Activated T-cell treated with anti-CD3 and anti-CD28 coated beads, Interleukin-2, amount 50 U/mL, for 4 hours (primary cell): ENCODE measurements around the gene METTL25B. TPM values are rescaled to one million over a fixed set of nuclear protein-coding genes. Genes with fewer than 3 reads are reported as not detected.
A peak's percentile ranks its signal among the peaks of the same experiment; 100 is the strongest.

Experiments used
- ATAC-seq, 2 donors: fragments of 200-7000 bp; cut with Tn5 transposase; one replicate each; pipeline ENCODE4 v1.10.0; 2021
- DNase-seq: peaks from one replicate; pipeline ENCODE4 v3.0.0-alpha.2; 2020
- H3K27me3 Mint-ChIP-seq: one replicate; pipeline ENCODE4 v1.8.0; 2021; ENCODE audit warnings: low read depth, mixed read lengths
- H3K36me3 Mint-ChIP-seq: one replicate; pipeline ENCODE4 v1.8.0; 2022; ENCODE audit warnings: mixed read lengths; ENCODE audit not compliant: insufficient read depth
- H3K4me1 Mint-ChIP-seq: one replicate; pipeline ENCODE4 v1.8.0; 2021; ENCODE audit warnings: low read depth, mixed read lengths
- H3K4me3 Mint-ChIP-seq: one replicate; pipeline ENCODE4 v1.8.0; 2021; ENCODE audit warnings: mild to moderate bottlenecking, moderate library complexity, mixed read lengths
- H3K9me3 Mint-ChIP-seq: one replicate; pipeline ENCODE4 v1.8.0; 2021; ENCODE audit warnings: mixed read lengths
- total RNA-seq, 3 donors: library from RNA; stranded (reverse); gene quantifications; one replicate each; pipeline ENCODE4 v1.2.1, GENCODE V29; 2021

The METTL25B gene
- total RNA-seq, 3 donors from 2014 or later = 16.6 to 18.9 (median 18.5) TPM

GRCh38 chr1:156746406-156746727 is 18.1 kb downstream of the METTL25B start:
- Mint-ChIP-seq H3K9me3 (no peaks in the 10 kb centered on the region), H3K4me1 (peaks cover 56% of the 10 kb centered on the region), H3K4me3 (peak overlapping the region; percentile 81), H3K36me3 (peaks cover 23% of the 10 kb centered on the region), H3K27me3 (no peaks in the 10 kb centered on the region)
- DNase-seq = no peak
- ATAC-seq = no peak

GRCh38 chr1:156746728-156747631 is 18.7 kb downstream of the METTL25B start:
- no peak for ATAC-seq
- Mint-ChIP-seq H3K4me1 (peaks cover 52% of the 10 kb centered on the region), H3K4me3 (peak overlapping the region; percentile 94), H3K27me3 (no peaks in the 10 kb centered on the region), H3K36me3 (peaks cover 20% of the 10 kb centered on the region), H3K9me3 (no peaks in the 10 kb centered on the region)
- peak; percentile 45 for DNase-seq

GRCh38 chr1:156747742-156748669 is 19.7 kb downstream of the METTL25B start:
- Mint-ChIP-seq H3K27me3 (no peaks in the 10 kb centered on the region), H3K36me3 (peaks cover 15% of the 10 kb centered on the region), H3K4me3 (peak overlapping the region; percentile 94), H3K4me1 (peaks cover 53% of the 10 kb centered on the region), H3K9me3 (no peaks in the 10 kb centered on the region)
- ATAC-seq (no peak), DNase-seq (no peak)

DNA sequence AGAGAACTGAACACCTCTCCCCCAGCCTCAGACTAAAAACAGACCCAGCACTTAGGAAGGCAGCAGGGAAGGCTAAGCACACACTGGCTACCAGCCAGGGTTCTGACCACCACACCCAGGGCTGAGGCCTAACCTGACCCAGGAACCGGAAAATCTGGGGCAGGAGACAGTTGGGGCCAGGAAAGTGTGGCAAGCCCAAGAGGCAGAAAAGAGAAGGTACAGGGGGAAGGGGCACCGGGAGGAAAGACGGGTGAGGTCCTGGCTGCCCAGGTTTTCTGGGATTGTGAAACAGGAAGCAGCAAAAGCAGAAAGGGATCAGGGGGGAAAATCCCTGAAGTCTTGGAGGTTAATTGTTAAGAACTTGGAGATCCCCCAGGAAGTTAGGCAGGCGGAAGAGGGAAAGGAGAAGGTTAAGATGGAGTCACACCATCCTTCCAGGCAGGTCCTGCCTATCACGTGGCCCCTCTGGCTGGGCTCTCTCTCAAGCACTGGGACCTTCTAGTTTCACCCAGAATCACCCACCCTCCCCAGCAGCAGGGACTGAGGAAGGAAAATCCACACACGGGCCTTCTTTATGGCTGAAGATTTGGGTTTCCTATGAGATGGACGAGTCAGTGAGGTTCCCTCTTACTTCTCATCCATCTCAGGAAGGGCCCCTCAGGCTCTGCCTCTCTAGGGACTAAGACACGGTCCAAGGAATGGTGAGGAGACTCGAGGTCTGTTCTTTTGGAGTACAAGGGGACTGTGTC is 20.6 kb downstream of the METTL25B start:
- Mint-ChIP-seq H3K4me1 (peaks cover 57% of the 10 kb centered on the region), H3K36me3 (peaks cover 10% of the 10 kb centered on the region), H3K4me3 (peak overlapping the region; percentile 94), H3K27me3 (no peaks in the 10 kb centered on the region), H3K9me3 (no peaks in the 10 kb centered on the region)
- ATAC-seq = no peak
- DNase-seq = no peak

GRCh38 chr1:156749419-156750118 is 21.3 kb downstream of the METTL25B start:
- H3K36me3 Mint-ChIP-seq = peaks cover 7% of the 10 kb centered on the region
- no peaks in the 10 kb centered on the region for H3K9me3 Mint-ChIP-seq
- no peaks in the 10 kb centered on the region for H3K27me3 Mint-ChIP-seq
- no peak for DNase-seq
- H3K4me1 Mint-ChIP-seq = peaks cover 57% of the 10 kb centered on the region
- peak overlapping the region; percentile 94 for H3K4me3 Mint-ChIP-seq
- no peak for ATAC-seq

- peak; percentile 8 to 12 for ATAC-seq
- peak; percentile 47 for DNase-seq
- Mint-ChIP-seq H3K4me3 (peak overlapping the region; percentile 94), H3K9me3 (no peaks in the 10 kb centered on the region), H3K36me3 (peaks cover 7% of the 10 kb centered on the region), H3K4me1 (peaks cover 57% of the 10 kb centered on the region), H3K27me3 (no peaks in the 10 kb centered on the region)
Observed at GRCh38 chr1:156750191-156750672, 22.0 kb downstream of the METTL25B start.

DNA sequence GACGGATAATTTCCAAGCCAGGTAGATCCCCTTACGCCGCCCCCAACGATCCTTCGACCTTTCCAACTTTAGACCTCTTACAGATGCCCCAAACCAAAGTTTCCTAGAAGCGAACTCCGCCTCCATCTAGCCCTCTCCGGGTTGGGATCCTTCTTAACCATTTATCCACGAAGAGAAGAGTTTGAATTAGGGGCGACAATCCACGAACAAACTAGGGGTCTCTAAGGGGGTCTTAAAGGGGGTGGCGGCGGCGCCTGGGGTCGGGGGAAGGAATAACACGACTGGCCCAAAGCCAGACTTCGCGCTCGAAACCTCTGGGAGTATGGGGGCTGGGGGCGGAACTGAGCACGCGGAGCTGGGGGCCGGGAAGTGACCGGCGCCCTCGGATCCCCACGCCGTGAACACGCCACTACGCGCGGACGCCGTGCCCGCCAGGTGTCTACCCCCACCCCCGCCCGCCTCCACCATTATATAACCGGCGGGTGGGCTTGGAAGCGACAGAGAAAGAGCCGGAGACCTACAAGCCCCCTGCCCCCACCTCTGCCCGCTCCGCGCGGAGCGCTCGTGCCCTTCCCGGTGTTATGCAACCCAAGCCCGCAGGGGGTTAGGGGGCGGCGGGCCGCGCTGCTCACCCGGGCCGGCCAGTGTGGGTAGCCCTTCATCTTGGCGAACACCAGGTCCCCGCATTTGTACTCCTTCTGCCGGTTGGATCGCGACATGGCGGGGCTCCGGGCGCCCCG is 22.6 kb downstream of the METTL25B start:
- H3K9me3 Mint-ChIP-seq = no peaks in the 10 kb centered on the region
- peak overlapping the region; percentile 94 for H3K4me3 Mint-ChIP-seq
- DNase-seq (peak; percentile 31), ATAC-seq (peak; percentile 24 to 29)
- peaks cover 51% of the 10 kb centered on the region for H3K4me1 Mint-ChIP-seq
- no peaks in the 10 kb centered on the region for H3K27me3 Mint-ChIP-seq
- peaks cover 2% of the 10 kb centered on the region for H3K36me3 Mint-ChIP-seq

GRCh38 chr1:156751451-156751756 is 23.1 kb downstream of the METTL25B start, which contains the start of gene HDGF:
Gene HDGF, minus strand, starts transcription at chr1:156751675. Its CDS starts 246 bp downstream, at chr1:156751429.
- no peaks in the 10 kb centered on the region for H3K27me3 Mint-ChIP-seq
- no peak for DNase-seq
- H3K36me3 Mint-ChIP-seq = no peaks in the 10 kb centered on the region
- ATAC-seq = no peak
- peak within 1 kb of the TSS; percentile 94 for H3K4me3 Mint-ChIP-seq
- peaks cover 46% of the 10 kb centered on the region for H3K4me1 Mint-ChIP-seq
- H3K9me3 Mint-ChIP-seq = no peaks in the 10 kb centered on the region

- Mint-ChIP-seq H3K9me3 (no peaks in the 10 kb centered on the region), H3K4me3 (peak overlapping the region; percentile 93), H3K4me1 (peaks cover 43% of the 10 kb centered on the region), H3K27me3 (no peaks in the 10 kb centered on the region), H3K36me3 (no peaks in the 10 kb centered on the region)
- ATAC-seq (peak; percentile 85 to 86), DNase-seq (peak; percentile 97)
Observed at GRCh38 chr1:156751757-156752481, 23.6 kb downstream of the METTL25B start.

DNA sequence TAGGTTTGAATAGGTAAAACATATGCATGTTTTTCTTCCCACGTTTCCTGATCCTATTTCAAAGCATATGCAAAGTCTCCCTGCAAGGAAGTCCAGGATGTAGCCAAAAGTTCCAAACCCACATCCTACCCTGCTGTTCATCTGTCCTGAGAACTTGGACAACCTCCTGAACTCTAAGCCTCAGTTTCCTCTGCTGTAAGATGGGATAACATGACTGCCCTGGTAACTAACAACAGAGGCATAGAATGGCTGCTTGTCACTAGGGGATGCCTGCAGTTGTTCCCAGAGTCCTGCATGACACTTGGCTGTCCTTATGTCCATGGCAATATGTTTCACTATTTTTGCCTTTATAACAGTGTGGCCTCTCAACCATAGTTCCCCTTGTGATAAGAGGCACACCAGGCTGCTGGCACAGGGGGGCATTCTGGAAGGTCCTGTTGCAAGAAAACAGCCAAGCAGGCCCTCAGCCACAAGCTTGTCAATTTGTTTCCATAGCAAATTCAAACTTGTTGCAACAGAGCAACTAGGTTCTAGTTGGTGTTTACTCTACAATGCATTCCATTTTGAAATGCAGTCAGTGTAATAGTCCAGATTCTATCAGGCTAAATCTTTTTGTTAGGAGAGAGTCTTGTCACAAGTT is 24.7 kb downstream of the METTL25B start:
- no peaks in the 10 kb centered on the region for H3K36me3 Mint-ChIP-seq
- ATAC-seq (no peak), DNase-seq (no peak)
- H3K9me3 Mint-ChIP-seq = no peaks in the 10 kb centered on the region
- H3K4me1 Mint-ChIP-seq = peaks cover 35% of the 10 kb centered on the region
- no peaks in the 10 kb centered on the region for H3K27me3 Mint-ChIP-seq
- peak overlapping the region; percentile 93 for H3K4me3 Mint-ChIP-seq

DNA sequence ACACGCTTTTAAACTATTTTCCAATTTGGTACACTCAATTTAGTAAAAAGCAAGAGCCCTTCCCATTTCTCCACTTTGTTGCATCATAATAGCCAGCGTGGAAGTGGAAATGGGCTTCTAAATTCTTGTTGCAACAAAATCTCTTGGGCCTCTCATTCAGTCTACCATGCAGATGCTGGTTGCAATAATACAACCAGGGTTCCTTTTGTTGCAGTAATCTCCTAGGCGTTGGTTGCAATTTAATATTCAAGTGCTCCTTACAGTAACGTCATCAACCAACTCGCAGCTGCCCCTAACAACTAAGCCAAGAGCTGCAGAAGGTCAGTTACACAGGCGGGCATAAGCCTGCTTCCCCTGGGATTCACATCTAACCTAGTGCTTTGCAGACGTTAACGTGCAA is 25.9 kb downstream of the METTL25B start:
- DNase-seq (no peak), ATAC-seq (no peak)
- Mint-ChIP-seq H3K4me1 (peaks cover 22% of the 10 kb centered on the region), H3K27me3 (no peaks in the 10 kb centered on the region), H3K9me3 (no peaks in the 10 kb centered on the region), H3K4me3 (no peak overlapping the region), H3K36me3 (no peaks in the 10 kb centered on the region)

GRCh38 chr1:156755527-156755950 is 27.3 kb downstream of the METTL25B start:
- ATAC-seq (no peak), DNase-seq (no peak)
- Mint-ChIP-seq H3K9me3 (no peaks in the 10 kb centered on the region), H3K36me3 (no peaks in the 10 kb centered on the region), H3K27me3 (no peaks in the 10 kb centered on the region), H3K4me3 (no peak overlapping the region), H3K4me1 (peaks cover 12% of the 10 kb centered on the region)
